Mesodermal cell (in vitro differentiated cells): ENCODE data around the gene LRRC52.
"Not testable (repeated sequence)": the region's sequence is repeated elsewhere in the genome, so short reads cannot be mapped to it uniquely, and the experiment has no call there.

Experiments used
- H3K27ac ChIP-seq: 2 replicates; pipeline ENCODE4 v1.7.0; 2013; ENCODE audit warnings: mild to moderate bottlenecking, low read depth, low read length, moderate library complexity; ENCODE audit not compliant: severe bottlenecking
- H3K36me3 ChIP-seq: 2 replicates; pipeline ENCODE4 v1.7.1; 2013; ENCODE audit warnings: mild to moderate bottlenecking, low read length, moderate library complexity; ENCODE audit not compliant: control insufficient read depth, insufficient read depth
- H3K4me1 ChIP-seq: one replicate; pipeline ENCODE4 v1.7.1; 2013; ENCODE audit warnings: mild to moderate bottlenecking, low read length; ENCODE audit not compliant: insufficient read depth, control insufficient read depth, poor library complexity, severe bottlenecking
- H3K4me3 ChIP-seq: 2 replicates; pipeline ENCODE4 v1.7.0; 2013; ENCODE audit warnings: low read length, control low read depth, mild to moderate bottlenecking; ENCODE audit not compliant: insufficient read depth, poor library complexity, severe bottlenecking; ENCODE audit errors: extremely low read depth
- H3K9me3 ChIP-seq: 2 replicates; pipeline ENCODE4 v1.7.1; 2013; ENCODE audit warnings: mild to moderate bottlenecking, low read length, moderate library complexity; ENCODE audit not compliant: control insufficient read depth
- WGBS, 2 experiments: methylation state at CpG; one replicate each; pipeline ENCODE4 v1.1.5; 2013; ENCODE audit warnings: missing lambda C conversion rate in 2 of 2; ENCODE audit not compliant: insufficient coverage in 2 of 2; 5-methylcytosine and 5-hydroxymethylcytosine counted together

The LRRC52 gene

DNA sequence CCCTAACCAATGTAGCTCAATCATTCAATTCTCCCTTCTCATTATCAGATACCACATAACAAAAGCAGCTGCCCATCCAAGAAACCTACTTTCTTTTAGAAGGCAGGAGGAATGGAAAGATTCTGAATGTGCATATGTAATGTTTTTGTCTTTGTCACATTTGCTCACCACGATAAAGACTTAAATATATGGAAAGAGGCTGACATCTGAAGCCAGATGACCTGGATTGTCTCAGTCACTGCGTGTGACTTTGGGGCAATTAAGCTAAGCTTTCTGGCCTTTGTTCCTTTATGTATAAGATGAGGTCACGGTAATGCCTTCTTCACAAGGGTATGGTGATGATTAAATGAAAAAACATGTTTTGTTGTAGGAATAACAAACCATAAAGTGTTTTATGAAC lies 42.6 kb downstream of the LRRC52 start:
- Histone ChIP-seq H3K36me3 (no peaks in the 10 kb centered on the region), H3K9me3 (no peaks in the 10 kb centered on the region), H3K4me3 (no peak overlapping the region), H3K27ac (no peak overlapping the region), H3K4me1 (no peaks in the 10 kb centered on the region)
- 47 to 83% methylated on average over 2 to 3 of the region's 3 CpGs for WGBS, 2 experiments

DNA sequence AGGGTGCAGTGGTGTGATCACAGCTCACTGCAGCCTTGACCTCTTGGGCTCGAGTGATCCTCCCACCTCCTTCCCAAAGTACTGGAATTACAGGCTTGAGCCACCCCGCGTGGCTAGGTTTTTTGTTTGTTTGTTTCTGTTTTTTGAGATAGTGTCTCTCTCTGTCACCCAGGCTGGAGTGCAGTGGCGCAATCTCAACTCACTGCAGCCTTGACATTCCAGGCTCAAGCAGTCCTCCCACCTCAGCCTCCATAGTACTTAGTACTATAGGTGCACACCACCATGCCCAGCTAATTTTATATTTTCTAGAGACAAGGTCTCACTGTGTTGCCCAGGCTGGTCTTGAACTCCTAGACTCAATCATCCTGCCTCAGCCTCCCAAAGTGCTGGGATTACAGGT lies 47.6 kb downstream of the LRRC52 start:
- WGBS, 2 experiments = 83 to 100% methylated on average over 1 of the region's 4 CpGs
- H3K9me3 ChIP-seq, H3K4me3 ChIP-seq, H3K27ac ChIP-seq, H3K4me1 ChIP-seq, H3K36me3 ChIP-seq: not testable (repeated sequence)

DNA sequence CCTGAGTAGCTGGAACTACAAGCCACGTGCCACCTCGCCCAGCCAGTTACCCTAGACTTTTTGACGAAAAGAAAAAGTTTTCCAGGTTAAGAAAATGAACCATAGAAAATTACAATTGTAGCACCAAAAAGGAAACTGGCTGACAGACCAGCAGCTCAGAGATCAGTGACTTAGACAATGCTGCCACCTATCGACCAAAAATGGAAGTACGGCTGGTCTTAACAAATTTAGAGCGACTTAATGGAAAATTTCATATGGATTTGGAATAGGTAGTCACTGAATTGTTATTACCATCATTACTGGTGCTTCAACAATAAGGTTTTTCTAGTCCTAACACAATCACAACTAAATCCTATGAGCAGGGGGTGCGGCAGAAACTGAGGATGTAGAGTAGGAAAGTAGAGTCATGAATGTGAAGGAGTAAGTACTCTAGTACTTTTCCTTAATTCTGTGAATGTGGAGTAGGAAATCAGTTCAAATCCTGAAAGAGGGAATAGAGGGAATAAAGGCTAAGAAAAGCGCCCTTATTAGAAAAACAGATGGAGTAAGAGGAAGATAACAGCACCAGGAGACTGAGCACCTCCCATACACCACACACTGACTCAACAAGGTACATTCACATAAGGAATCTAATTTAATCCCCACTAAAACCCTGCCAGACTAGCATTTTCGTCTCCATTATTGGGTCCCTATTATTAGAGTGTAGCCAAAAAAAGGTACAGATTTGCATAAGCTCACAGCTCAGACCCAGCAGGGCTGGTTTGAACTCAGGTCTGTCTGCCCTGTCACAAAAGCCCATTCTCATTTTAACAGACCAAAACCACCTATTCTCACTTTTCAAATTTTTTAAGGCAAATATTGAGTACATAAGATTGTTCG lies 49.4 kb downstream of the LRRC52 start:
- H3K4me3 ChIP-seq = no peak overlapping the region
- H3K4me1 ChIP-seq = no peaks in the 10 kb centered on the region
- H3K36me3 ChIP-seq = no peaks in the 10 kb centered on the region
- no peak overlapping the region for H3K27ac ChIP-seq
- 0% methylated on average over 3 of the region's 10 CpGs for WGBS, 2 experiments
- H3K9me3 ChIP-seq = no peaks in the 10 kb centered on the region

DNA sequence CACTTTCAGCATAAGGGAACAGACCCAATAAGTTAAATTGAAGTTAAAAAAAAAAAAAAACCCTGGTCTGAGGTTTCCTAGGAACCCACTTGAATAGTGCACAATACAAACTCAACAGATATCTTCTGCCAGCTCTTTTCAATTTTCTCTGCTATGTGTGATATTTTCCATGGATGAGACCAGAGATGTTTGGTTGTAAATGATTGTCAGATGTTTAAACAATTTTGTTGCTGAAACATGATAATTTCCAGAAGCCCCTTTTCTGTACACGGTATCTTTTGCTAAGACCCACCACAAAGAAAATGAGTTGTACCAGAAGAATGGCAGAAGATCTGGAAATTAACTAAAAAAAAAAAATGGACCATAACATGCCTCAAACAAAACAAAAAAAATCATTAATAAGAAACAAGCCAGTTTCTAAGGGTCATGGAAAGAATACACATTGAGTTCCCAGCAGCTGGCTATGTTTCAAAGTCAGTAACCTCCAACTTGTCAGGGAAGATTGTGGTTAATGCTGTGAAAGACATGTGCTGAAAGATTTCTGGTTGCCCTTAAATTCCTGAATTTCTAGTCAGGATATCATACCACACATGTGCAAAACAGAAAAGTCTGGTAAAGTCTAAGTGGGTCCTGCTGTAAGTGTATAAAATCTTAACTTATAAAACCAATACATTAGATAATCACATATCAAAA lies 51.6 kb downstream of the LRRC52 start:
- H3K4me1 ChIP-seq = no peaks in the 10 kb centered on the region
- no peaks in the 10 kb centered on the region for H3K36me3 ChIP-seq
- no peak overlapping the region for H3K4me3 ChIP-seq
- H3K9me3 ChIP-seq = no peaks in the 10 kb centered on the region
- WGBS, 2 experiments = no CpG with 5 or more reads among the region's 1 CpG
- no peak overlapping the region for H3K27ac ChIP-seq

DNA sequence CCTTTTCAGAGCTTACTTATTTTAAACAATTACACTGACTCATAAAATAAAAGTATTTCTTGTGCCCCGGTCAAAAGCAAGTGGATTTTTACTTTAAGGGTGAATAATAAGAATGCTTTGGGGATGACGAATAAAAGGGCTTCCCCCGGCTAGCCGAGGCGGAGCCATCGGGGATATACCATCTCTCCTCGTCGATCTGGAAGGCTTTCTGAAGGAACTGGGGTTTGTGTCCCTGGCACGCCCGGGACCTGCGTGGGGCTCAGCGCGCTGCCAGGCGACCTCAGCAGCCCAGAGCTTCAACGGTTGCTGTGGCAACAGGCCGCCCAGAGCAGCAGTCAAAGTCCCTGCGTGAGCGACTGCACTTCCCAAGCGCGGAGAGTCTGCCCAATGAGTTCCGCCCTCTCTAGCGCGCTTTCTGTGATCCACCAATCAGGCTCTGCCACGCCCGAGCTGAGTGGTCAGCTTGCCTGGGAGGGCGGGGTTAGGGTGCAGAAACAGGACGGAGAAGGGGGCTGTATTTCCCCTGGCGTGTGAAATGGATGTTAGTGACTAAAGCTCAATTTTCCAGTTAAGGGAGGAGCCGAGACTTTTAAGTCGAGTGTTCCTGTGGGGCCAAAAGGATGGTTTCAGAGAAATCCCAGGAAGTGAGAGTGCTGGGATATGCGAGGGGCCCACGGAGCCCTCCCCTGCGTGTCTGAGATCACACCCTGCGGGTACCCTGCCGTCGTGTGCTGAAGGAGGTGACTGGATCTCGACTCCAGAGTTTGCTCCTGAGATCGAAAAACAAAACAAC lies 54.3 kb downstream of the LRRC52 start:
- WGBS, 2 experiments = 1% methylated on average over 24 to 29 of the region's 38 CpGs
- no peaks in the 10 kb centered on the region for H3K4me1 ChIP-seq
- H3K4me3 ChIP-seq = peak overlapping the region; percentile 46
- no peaks in the 10 kb centered on the region for H3K36me3 ChIP-seq
- peak overlapping the region; percentile 97 for H3K27ac ChIP-seq
- H3K9me3 ChIP-seq = no peaks in the 10 kb centered on the region

DNA sequence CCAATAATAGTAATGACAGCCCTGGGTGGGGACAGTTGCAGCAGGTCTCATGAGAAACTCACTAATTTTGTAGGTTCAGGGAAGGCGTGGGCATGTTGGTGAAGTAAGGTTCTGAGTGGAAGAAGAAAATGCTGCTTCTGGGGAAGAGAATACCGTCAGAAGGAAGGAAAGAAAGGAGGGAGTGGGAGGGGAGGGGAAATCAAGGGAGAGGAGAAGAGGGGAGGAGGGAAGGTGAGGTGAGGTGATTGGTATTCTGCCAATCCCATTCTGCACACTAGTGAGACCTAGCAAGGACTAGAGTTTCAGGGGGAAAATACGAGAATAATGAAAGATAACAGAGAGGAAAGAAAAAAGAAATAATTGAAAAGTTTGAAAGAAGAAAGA lies 54.9 kb downstream of the LRRC52 start:
- Histone ChIP-seq H3K4me1 (no peaks in the 10 kb centered on the region), H3K4me3 (peak overlapping the region; percentile 46), H3K36me3 (no peaks in the 10 kb centered on the region), H3K27ac (peak overlapping the region; percentile 97), H3K9me3 (no peaks in the 10 kb centered on the region)
- 29 to 71% methylated on average over 2 to 3 of the region's 3 CpGs for WGBS, 2 experiments

DNA sequence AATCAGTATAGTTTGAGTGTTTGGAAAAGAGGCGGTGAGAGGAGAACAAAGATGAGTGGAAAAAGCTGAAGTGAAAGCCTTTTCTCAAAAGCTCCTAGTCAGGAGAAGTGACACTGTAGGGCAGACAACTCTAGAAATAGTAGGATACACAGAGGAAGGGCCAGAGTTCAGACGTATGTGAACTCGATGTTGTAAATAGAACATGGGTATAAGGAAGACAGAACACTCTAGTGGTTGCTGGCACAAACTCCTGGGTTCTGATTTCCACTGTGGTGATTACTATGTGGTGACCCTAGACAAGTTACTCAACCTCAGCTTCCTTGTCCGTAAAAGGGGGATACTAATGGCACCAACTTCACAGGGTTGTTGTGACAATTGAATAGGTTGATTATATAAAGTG lies 57.0 kb downstream of the LRRC52 start:
- 88 to 91% methylated on average over 3 of the region's 4 CpGs for WGBS, 2 experiments

DNA sequence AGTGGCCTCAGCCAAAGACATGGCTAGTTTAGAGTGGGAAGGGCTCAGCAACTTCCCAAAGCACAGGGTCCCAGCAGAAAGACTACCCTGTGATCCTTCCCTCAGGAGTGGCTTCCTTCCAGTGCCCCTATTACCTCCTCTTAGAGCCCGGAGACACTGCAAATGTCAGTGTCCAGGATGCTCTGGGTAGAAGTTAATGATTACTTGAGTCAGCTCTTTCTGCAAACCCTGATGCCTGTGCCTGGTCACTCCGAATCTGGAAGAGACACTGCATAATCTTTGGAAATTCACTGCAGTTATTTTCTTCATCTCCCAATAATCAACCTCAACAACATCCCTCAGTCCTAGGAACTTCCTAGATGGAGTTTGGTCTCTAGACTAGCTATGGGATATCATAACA lies 60.0 kb downstream of the LRRC52 start:
- Histone ChIP-seq H3K9me3 (no peaks in the 10 kb centered on the region), H3K27ac (no peak overlapping the region), H3K36me3 (no peaks in the 10 kb centered on the region), H3K4me3 (no peak overlapping the region), H3K4me1 (no peaks in the 10 kb centered on the region)
- WGBS, 2 experiments = 83 to 100% methylated on average over 1 of the region's 2 CpGs

More for the DNA sequence above, 57.0 kb downstream of the LRRC52 start:
- H3K27ac ChIP-seq = no peak overlapping the region
- no peaks in the 10 kb centered on the region for H3K9me3 ChIP-seq
- H3K4me1 ChIP-seq = no peaks in the 10 kb centered on the region
- no peaks in the 10 kb centered on the region for H3K36me3 ChIP-seq
- no peak overlapping the region for H3K4me3 ChIP-seq

DNA sequence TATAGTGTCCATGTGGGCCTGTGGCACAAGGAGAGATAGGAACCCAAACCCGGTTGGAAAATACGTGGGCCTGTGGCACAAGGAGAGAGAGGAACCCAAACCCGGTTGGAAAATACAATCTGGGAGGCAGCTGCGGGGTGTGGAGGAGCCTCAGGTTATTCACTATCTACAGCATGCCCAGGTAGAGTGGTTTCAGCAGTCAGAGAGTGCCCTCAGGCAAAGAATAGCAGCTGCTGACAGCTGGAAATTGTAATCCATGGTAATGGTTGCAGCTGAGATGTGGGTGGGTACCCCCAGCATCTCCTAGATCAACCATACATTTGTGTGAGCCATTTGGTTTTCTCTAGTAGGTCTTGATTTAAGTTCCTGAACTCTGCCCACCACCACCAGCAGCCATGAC lies 61.4 kb downstream of the LRRC52 start:
- H3K4me3 ChIP-seq = no peak overlapping the region
- 74 to 93% methylated on average over 3 of the region's 4 CpGs for WGBS, 2 experiments
- no peaks in the 10 kb centered on the region for H3K36me3 ChIP-seq
- H3K4me1 ChIP-seq = no peaks in the 10 kb centered on the region
- no peaks in the 10 kb centered on the region for H3K9me3 ChIP-seq
- H3K27ac ChIP-seq = no peak overlapping the region

DNA sequence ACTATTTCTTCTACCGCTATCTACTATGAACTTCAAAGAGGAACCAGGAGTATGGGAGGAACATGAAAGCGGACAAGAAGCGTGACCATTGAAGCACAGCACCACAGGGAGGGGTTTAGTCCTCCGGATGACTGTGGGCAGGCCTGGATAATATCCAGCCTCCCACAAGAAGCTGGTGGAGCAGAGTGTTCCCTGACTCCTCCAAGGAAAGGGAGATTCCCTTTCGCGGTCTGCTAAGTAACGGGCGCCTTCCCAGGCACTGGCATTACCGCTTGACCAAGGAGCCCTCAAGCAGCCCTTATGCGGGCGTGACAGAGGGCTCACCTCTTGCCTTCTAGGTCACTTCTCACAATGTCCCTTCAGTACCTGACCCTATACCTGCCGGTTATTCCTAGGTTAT lies 62.9 kb downstream of the LRRC52 start:
- not testable (repeated sequence) for H3K9me3 ChIP-seq, H3K27ac ChIP-seq, H3K4me3 ChIP-seq, H3K36me3 ChIP-seq, H3K4me1 ChIP-seq
- WGBS, 2 experiments = 85 to 92% methylated on average over 4 to 9 of the region's 12 CpGs
